ENCODE measurements around the gene CPEB1.

CPEB1 gene

GRCh38 chr15:82580713-82581112 is 66.5 kb downstream of the CPEB1 start:
- DNase-seq: no peak

GRCh38 chr15:82575335-82575734 is 71.8 kb downstream of the CPEB1 start:
- DNase-seq: no peak

DNA sequence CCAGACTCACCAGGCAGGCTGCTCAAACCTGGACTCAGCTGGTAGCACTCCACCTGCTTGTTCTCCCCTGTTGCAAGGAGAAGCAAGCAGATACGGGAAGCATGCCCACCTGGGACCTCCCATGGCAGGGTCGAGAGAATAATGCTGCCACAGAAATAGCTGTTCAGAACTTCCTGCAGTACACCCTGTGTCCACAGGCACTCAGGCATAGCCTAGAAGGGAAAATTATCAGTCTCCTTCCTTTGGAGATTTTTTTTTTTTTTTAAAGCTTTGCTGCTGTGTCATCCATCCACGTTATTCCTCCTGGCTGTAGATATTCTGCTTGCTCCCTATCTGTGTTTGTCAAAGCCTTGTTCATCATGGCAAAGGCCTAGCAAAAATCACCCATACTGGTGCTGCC is 74.2 kb downstream of the CPEB1 start:
- DNase-seq: no peak

GRCh38 chr15:82572311-82572710 is 74.9 kb downstream of the CPEB1 start:
- DNase-seq: no peak

DNA sequence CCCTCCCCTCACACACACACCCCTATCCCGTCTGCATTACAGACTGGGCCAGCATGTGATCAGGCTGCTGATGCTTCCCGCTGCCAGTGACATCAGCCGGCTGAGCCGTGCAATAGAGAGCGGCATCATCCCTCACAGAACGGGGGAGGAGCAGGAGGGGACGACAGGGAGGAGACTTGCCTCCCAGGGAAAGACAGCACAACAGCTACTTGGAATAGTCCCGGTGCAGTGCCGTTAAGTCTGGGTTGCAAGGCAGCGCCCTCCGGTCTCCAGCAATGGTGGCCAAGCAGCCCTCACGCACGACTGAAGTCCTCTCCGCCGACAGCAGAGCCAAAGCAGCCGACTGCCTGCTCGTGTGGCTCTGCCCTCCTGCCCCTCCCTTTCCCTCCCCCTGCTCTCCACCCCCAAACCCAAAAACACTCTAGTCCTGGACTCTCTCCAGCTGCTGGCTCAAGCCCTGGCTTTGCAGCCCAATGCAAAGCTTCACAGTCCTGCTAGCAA is 75.4 kb downstream of the CPEB1 start:
- DNase-seq: peak; percentile 22

DNA sequence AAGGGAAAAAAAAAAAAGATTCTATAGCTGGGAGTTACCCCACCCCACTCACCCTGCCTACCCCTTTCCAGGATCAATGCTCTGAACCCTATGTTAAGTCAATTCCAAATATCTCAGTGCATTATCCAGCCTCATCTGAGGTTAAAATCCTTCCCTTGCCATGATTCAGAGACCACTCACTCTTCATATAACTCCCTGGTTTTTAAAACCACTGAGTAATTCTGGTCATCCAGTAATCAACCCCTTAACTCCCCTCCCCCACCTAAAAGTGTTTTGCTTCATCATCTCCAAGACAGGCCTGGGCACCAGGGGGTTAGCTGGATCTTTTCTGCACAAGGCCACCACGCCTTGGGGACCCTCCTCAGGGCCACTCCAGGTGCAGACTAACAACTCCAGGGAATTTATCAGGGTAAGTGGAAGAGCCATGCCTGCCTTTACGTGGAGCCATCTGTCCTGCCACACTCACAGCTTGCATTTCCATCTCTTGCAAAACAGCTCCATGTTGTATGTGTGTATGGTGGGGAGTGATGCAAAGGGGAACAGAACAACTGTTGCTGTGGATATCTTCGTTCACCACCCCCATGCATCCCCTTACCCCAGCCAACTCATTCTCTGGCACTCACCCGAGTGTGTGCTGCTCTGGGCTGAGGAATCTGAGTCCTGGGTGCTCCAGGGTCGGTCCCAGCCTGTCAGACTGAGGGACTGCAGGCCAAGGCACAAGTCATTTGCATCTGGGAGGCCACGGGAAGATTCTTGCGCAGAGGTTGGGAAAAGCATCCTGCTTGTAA is 76.2 kb downstream of the CPEB1 start:
- DNase-seq: no peak

GRCh38 chr15:82569834-82570233 is 77.3 kb downstream of the CPEB1 start:
- no peak for DNase-seq

DNA sequence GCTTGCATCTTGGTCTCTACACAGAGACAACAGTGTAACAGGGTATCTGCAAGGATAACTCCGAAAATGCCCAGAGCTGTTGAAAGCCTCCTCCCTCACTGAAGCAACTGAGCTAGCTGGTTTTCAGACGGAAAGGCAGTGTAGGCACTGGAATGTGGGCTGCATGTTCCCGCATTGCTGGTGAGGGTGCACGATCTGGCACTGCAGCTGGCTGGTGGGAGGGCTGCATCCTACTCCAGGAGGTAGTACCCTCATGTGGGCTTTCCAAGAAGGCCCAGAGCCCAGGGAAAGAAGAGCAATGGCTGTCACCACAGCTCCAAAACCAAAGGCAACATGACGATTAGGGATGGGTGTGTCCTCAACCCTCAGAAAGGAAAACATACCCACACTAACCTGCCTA is 78.2 kb downstream of the CPEB1 start:
- no peak for DNase-seq

- no peak for DNase-seq
Measured at GRCh38 chr15:82567661-82568060, 79.5 kb downstream of the CPEB1 start.

- DNase-seq: no peak
Measured at GRCh38 chr15:82566690-82567089, 80.5 kb downstream of the CPEB1 start.

GRCh38 chr15:82558502-82558901 is 88.7 kb downstream of the CPEB1 start:
- DNase-seq: no peak

DNA sequence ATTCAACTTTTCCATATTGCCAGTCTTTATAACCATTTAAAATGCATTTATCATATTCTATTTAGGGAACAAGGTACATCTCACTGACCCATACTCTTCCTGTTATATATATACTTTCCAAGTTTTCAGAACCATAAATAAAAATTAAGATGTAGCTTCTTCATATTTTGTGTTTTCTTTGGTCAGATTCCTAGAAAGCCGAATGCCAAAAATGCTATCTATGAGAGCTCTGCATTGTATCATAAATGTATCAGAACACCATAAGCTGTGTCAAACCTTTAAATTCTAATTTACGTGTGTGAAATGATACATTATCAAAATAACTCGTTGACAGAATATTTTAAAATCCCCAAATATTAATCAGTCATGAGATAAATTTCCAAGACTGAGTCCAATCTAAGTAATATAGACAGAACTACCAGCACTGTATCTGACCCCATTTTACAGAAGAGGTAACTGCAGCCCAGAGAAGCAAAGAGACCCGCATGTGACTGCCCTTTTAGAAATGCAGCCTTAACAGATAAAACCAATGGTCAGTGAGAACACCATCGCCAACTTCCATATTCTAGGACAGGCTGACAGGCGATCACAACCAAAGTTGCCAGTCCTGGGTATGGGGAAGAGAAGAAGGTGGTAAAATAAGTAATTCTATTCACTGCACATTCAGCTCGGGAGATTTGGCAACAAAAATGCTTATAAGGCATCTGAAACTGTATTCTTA is 90.7 kb downstream of the CPEB1 start:
- no peak for DNase-seq

DNA sequence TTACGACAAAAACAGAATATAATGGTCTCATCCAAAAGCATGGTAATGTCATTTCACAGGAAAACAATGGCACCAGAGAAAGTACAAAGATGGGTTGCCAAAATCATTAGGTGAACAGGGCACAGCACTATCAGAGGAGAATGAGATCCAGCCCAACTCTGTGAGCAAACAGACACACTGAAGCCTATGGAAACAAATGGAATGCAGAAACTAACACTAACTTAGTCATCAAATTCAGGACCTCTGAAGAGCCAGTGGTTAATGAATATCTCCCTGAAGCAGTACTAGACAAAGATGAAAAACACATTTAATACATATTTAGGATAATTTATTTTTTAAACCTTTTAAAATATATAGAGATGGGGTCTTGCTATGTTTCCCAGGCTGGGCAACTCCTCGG is 92.3 kb downstream of the CPEB1 start:
- DNase-seq: no peak

DNA sequence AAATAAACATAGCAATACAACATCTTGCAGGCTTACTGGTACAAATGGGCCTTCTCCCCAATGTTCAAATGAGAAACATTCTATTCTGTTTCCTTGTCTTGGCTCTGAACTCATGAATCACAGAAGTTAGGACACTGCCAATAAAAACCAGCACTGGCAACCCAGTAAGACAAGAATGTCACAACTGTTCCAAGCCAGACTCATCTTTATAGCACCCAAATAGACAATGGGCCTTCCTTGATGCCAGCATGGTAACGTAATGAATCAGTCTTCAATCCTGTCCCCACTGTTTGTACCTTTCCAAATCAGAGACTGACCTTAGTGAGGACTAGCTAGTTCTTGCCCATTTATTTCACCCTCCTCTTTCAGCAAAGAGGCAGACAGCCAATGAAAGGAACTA is 92.8 kb downstream of the CPEB1 start:
- no peak for DNase-seq

DNA sequence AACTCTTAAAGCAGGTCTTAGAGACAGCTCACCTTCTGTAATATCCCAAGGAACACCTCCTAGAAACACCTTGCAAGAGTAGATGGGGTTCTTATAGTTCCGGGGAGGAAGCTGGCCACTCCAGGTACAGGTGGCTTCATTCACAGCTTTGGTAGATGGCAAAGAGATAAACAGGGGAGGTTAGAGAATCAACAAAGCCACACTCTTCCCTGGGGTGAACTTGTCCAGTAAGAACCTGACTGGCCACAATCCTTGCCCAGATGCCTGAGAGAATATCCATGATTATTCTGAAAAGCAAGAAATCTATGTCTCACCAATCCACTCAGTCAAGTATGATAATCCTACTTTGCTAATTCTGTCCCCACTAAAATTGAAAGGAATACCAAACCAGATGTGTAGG is 93.3 kb downstream of the CPEB1 start:
- no peak for DNase-seq

- no peak for DNase-seq
Measured at GRCh38 chr15:82552861-82553260, 94.3 kb downstream of the CPEB1 start.

- no peak for DNase-seq
Measured at GRCh38 chr15:82551646-82552247, 95.4 kb downstream of the CPEB1 start.

DNA sequence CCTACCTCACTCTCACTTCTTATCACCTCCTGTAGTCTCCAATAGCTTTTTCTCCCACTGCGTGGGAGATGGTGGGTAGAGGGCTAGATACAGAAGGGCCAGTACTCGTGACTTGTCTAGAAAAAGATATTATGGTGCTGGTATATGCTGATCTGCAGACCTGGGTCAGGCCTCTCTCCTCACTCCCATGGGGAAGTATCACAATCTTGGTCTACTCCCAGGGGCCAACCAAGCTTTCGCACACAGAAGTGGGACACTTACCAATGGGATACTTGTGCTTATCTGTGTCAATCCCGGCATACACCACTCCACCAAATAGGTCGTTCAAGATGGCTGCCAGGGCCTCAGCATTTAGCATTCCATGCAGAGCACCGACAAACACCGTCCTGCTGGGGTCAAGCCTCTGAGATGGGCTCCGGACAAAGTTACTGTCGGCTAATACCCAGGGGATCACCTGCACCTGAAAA is 97.9 kb downstream of the CPEB1 start:
- no peak for DNase-seq

GRCh38 chr15:82548700-82549099 is 98.5 kb downstream of the CPEB1 start:
- DNase-seq: no peak

- DNase-seq: no peak
Measured at GRCh38 chr15:82545478-82545877, 101.7 kb downstream of the CPEB1 start.

GRCh38 chr15:82545002-82545401 is 102.2 kb downstream of the CPEB1 start:
- no peak for DNase-seq

DNA sequence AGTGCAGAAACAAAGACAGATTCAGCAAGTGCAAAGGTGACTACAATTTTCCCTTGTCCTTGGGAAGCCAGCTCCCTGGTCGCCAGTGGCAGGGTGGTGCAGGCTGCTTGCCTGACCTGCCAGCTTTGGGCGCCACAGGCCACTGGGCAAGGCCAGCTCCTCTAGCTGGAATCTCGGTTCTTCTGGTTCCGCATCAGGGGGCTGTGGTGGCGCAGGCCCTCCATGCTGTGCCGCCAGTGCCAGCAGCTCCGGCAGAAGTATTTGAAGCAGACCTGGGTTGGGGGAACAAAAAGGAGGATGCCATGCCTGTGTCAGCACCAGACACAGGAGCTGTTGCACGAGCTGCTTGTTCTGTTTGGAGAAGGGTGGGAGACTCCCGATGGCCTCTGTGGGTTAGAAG is 102.7 kb downstream of the CPEB1 start:
- DNase-seq: no peak

DNA sequence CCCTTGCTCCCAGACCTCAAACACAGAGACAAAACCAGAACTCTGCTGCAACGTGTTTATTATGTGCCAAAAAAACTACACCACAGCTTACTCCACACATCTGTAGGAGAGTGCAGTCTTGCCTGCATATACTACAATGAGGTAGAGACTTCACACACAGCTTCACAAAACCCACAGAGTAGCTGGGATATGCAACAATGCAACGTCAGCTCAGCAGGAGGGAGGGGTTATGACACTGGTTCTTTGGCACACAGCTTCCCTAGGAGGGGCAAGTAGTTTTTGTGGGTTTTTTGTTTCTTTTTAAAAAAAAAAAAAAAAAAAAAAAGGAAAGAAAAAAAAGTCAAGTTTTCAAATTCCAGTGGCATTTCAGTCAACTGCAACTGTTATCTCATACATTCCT is 104.0 kb downstream of the CPEB1 start:
- no peak for DNase-seq

GRCh38 chr15:82540984-82541431 is 106.2 kb downstream of the CPEB1 start:
- DNase-seq: no peak

Measured in NCI-H1436 (cell line).